H9 (cell line): ENCODE data around the gene USH2A. TPM values are rescaled to one million over a fixed set of nuclear protein-coding genes. Genes with fewer than 3 reads are reported as not detected.

ENCODE experiments used
- DNase-seq: peaks from one replicate; pipeline ENCODE4 v3.0.0-alpha.2; 2017
- H2AFZ ChIP-seq: one replicate; pipeline ENCODE4 v1.6.1; 2013; ENCODE audit warnings: mild to moderate bottlenecking, low read length, control low read depth, moderate library complexity
- H2AK5ac ChIP-seq: 2 replicates; pipeline ENCODE4 v1.6.1; 2013; ENCODE audit warnings: low read length, control low read depth, mixed read lengths; ENCODE audit not compliant: insufficient read length
- H2BK120ac ChIP-seq: one replicate; pipeline ENCODE4 v1.6.1; 2013; ENCODE audit warnings: low read depth, mild to moderate bottlenecking, low read length, control low read depth, inconsistent platforms; ENCODE audit not compliant: poor library complexity, severe bottlenecking
- H2BK12ac ChIP-seq: 2 replicates; pipeline ENCODE4 v1.6.1; 2013; ENCODE audit warnings: low read length, control low read depth, mixed read lengths, low read depth; ENCODE audit not compliant: insufficient read length
- H2BK15ac ChIP-seq: 2 replicates; pipeline ENCODE4 v1.6.1; 2013; ENCODE audit warnings: low read depth, low read length, control low read depth
- H2BK20ac ChIP-seq: one replicate; pipeline ENCODE4 v1.6.1; 2013; ENCODE audit warnings: low read depth, mild to moderate bottlenecking, low read length, control low read depth, inconsistent platforms; ENCODE audit not compliant: poor library complexity, severe bottlenecking
- H2BK5ac ChIP-seq: 2 replicates; pipeline ENCODE4 v1.6.1; 2013; ENCODE audit warnings: low read length, control low read depth, mixed read lengths; ENCODE audit not compliant: insufficient read length
- H3K14ac ChIP-seq: 2 replicates; pipeline ENCODE4 v1.6.1; 2013; ENCODE audit warnings: low read length, control low read depth; ENCODE audit not compliant: insufficient read depth
- H3K18ac ChIP-seq: 2 replicates; pipeline ENCODE4 v1.6.1; 2013; ENCODE audit warnings: low read depth, mild to moderate bottlenecking, mixed read lengths, low read length, control low read depth; ENCODE audit not compliant: insufficient read length
- H3K23ac ChIP-seq: 2 replicates; pipeline ENCODE4 v1.6.1; 2013; ENCODE audit warnings: low read length, control low read depth, mixed read lengths, low read depth; ENCODE audit not compliant: insufficient read length
- H3K23me2 ChIP-seq: 2 replicates; pipeline ENCODE4 v1.6.1; 2013; ENCODE audit warnings: low read depth, mild to moderate bottlenecking, mixed read lengths, low read length, control low read depth; ENCODE audit not compliant: insufficient read length, poor library complexity, severe bottlenecking
- H3K27ac ChIP-seq: 2 replicates; pipeline ENCODE4 v1.5.1; 2013; ENCODE audit warnings: low read length, control low read depth, mixed read lengths, low read depth; ENCODE audit not compliant: insufficient read length
- H3K27me3 ChIP-seq: 2 replicates; pipeline ENCODE4 v1.6.1; 2013; ENCODE audit warnings: low read length, control low read depth, inconsistent platforms; ENCODE audit not compliant: insufficient read depth
- H3K4ac ChIP-seq: 2 replicates; pipeline ENCODE4 v1.6.1; 2013; ENCODE audit warnings: low read depth, mild to moderate bottlenecking, control low read depth, inconsistent platforms, low read length, moderate library complexity
- H3K4me1 ChIP-seq: 2 replicates; pipeline ENCODE4 v1.6.1; 2013; ENCODE audit warnings: low read length, control low read depth, inconsistent platforms; ENCODE audit not compliant: insufficient read depth
- H3K4me2 ChIP-seq: 2 replicates; pipeline ENCODE4 v1.6.1; 2013; ENCODE audit warnings: low read length, control low read depth, mixed read lengths; ENCODE audit not compliant: insufficient read length, insufficient read depth
- H3K56ac ChIP-seq: 2 replicates; pipeline ENCODE4 v1.6.1; 2013; ENCODE audit warnings: low read depth, mild to moderate bottlenecking, mixed read lengths, low read length, control low read depth; ENCODE audit not compliant: insufficient read length
- H3K79me1 ChIP-seq: 2 replicates; pipeline ENCODE4 v1.6.1; 2013; ENCODE audit warnings: low read depth, mild to moderate bottlenecking, moderate library complexity, low read length, control low read depth, inconsistent platforms; ENCODE audit not compliant: insufficient read depth, poor library complexity, severe bottlenecking
- H3K79me2 ChIP-seq: 2 replicates; pipeline ENCODE4 v1.6.1; 2013; ENCODE audit warnings: low read length, control low read depth, inconsistent platforms; ENCODE audit not compliant: insufficient read depth
- H3K9ac ChIP-seq: 2 replicates; pipeline ENCODE4 v1.6.1; 2013; ENCODE audit warnings: low read length, control low read depth, mixed read lengths; ENCODE audit not compliant: insufficient read length; ENCODE audit errors: extremely low read depth
- H3K9me3 ChIP-seq: one replicate; pipeline ENCODE4 v1.6.1; 2013; ENCODE audit warnings: low read depth, low read length, inconsistent platforms; ENCODE audit not compliant: control insufficient read depth
- H3T11ph ChIP-seq: one replicate; pipeline ENCODE4 v1.6.1; 2013; ENCODE audit warnings: mild to moderate bottlenecking, low read length, control low read depth, inconsistent platforms
- H4K20me1 ChIP-seq: one replicate; pipeline ENCODE4 v1.6.1; 2013; ENCODE audit not compliant: control insufficient read depth, insufficient read length, insufficient read depth
- H4K5ac ChIP-seq: 2 replicates; pipeline ENCODE4 v1.6.1; 2013; ENCODE audit warnings: low read depth, mild to moderate bottlenecking, mixed read lengths, low read length, control low read depth; ENCODE audit not compliant: insufficient read length
- H4K8ac ChIP-seq: replicated peaks from 2 replicates; pipeline ENCODE4 v1.6.1; 2013; ENCODE audit warnings: low read length, control low read depth, mixed read lengths, low read depth; ENCODE audit not compliant: insufficient read length
- H4K91ac ChIP-seq: 2 replicates; pipeline ENCODE4 v1.6.1; 2013; ENCODE audit warnings: low read depth, mild to moderate bottlenecking, moderate library complexity, mixed read lengths, low read length, control low read depth; ENCODE audit not compliant: insufficient read length
- H3K27ac Mint-ChIP-seq, 3 experiments: 2 replicates in 2 of 3; 3 replicates in 1 of 3; pipeline ENCODE4 v1.8.0; 2020 to 2021; ENCODE audit warnings: mixed read lengths in 3 of 3, mild to moderate bottlenecking in 1 of 3, moderate library complexity in 1 of 3
- H3K27me3 Mint-ChIP-seq: 2 replicates; pipeline ENCODE4 v1.8.0; 2021; ENCODE audit warnings: low read depth, mild to moderate bottlenecking, moderate library complexity, mixed read lengths
- H3K36me3 Mint-ChIP-seq, 3 experiments: 2 replicates in 2 of 3; 3 replicates in 1 of 3; pipeline ENCODE4 v1.8.0; 2020 to 2021; ENCODE audit warnings: low read depth in 3 of 3, mixed read lengths in 3 of 3; ENCODE audit not compliant: insufficient read depth in 1 of 3
- H3K4me1 Mint-ChIP-seq, 2 experiments: 2 replicates each; pipeline ENCODE4 v1.8.0; 2020; ENCODE audit warnings: mixed read lengths in 2 of 2
- H3K4me3 Mint-ChIP-seq, 2 experiments: 2 replicates in 1 of 2; 3 replicates in 1 of 2; pipeline ENCODE4 v1.8.0; 2020 to 2021; ENCODE audit warnings: mild to moderate bottlenecking in 2 of 2, mixed read lengths in 2 of 2, moderate library complexity in 1 of 2
- H3K9me3 Mint-ChIP-seq, 2 experiments: 2 replicates in 1 of 2; 3 replicates in 1 of 2; pipeline ENCODE4 v1.8.0; 2020; ENCODE audit warnings: mild to moderate bottlenecking in 2 of 2, mixed read lengths in 2 of 2, moderate library complexity in 1 of 2
- CTCF ChIP-seq: fragments of 200-600 bp; sonication (generic); conservative IDR thresholded peaks from 3 replicates; pipeline ENCODE4 v1.8.0; 2021; ENCODE audit warnings: antibody characterized with exemption, mild to moderate bottlenecking
- WGBS: extraction: QIAGEN DNeasy Blood & Tissue Kit; methylation state at CpG from one replicate; pipeline ENCODE4 v1.1.7; 2013; ENCODE audit warnings: missing lambda C conversion rate, low lambda C conversion rate, mixed read lengths; ENCODE audit not compliant: insufficient read length; ENCODE audit errors: extremely low coverage; 5-methylcytosine and 5-hydroxymethylcytosine counted together
- total RNA-seq: library from RNA; stranded (reverse); gene quantifications from 2 replicates; pipeline ENCODE4 v1.2.1, GENCODE V29; 2021

The USH2A gene
- total RNA-seq, 1 experiment from 2014 or later: 0.11 TPM

GRCh38 chr1:215926670-215927069 is 496.6 kb downstream of the USH2A start:
- Histone ChIP-seq H3K4me1 (no peaks in the 10 kb centered on the region), H3K4me2 (no peak overlapping the region), H2AK5ac (no peak overlapping the region), H3K79me2 (no peaks in the 10 kb centered on the region), H3K9me3 (no peaks in the 10 kb centered on the region), H2BK15ac (no peak overlapping the region), H3K27me3 (no peaks in the 10 kb centered on the region), H3K23ac (no peak overlapping the region), H2BK20ac (no peak overlapping the region), H3K18ac (no peak overlapping the region), H3K9ac (no peak overlapping the region), H3K4ac (no peak overlapping the region), H3K56ac (no peak overlapping the region), H4K5ac (no peak overlapping the region), H4K91ac (no peak overlapping the region), H2BK120ac (no peak overlapping the region), H3K79me1 (no peaks in the 10 kb centered on the region), H4K8ac (no peak overlapping the region), H4K20me1 (no peaks in the 10 kb centered on the region), H3T11ph (no peak overlapping the region), H2BK12ac (no peak overlapping the region), H3K14ac (no peak overlapping the region), H2AFZ (no peak overlapping the region), H3K27ac (no peak overlapping the region), H3K23me2 (no peaks in the 10 kb centered on the region), H2BK5ac (no peak overlapping the region)
- Mint-ChIP-seq H3K27ac (no peak overlapping the region; a peak in 1 of 7 replicates), H3K36me3 (no peaks in the 10 kb centered on the region), H3K4me1 (peaks cover 5 to 8% of the 10 kb centered on the region in 2 experiments; a peak in 2 of 4 replicates), H3K9me3 (no peaks in the 10 kb centered on the region), H3K27me3 (no peaks in the 10 kb centered on the region), H3K4me3 (no peak overlapping the region)
- no peak for DNase-seq
- no peak for TF ChIP-seq CTCF
- WGBS: no CpG with 5 or more reads among the region's 12 CpGs
